SK-N-SH treated with all-trans-retinoic acid at 6 μM for 48 hours (cell line): ENCODE measurements around the gene LAPTM5.

ENCODE experiments used
- ATAC-seq: fragments of 200-7000 bp; cut with Tn5 transposase; 3 replicates; pipeline ENCODE4 v1.9.1; 2020; ENCODE audit warnings: mild to moderate bottlenecking, moderate library complexity
- BACH2 ChIP-seq: fragments of 250-450 bp; sonication (Bioruptor Pico); IDR thresholded peaks from 2 replicates; pipeline ENCODE4 v1.9.0; 2021; ENCODE audit warnings: mild to moderate bottlenecking, borderline replicate concordance
- CSDC2 ChIP-seq: fragments of 250-450 bp; sonication (Bioruptor Pico); IDR thresholded peaks from 2 replicates; pipeline ENCODE4 v1.5.0; 2020; ENCODE audit warnings: mild to moderate bottlenecking, moderate library complexity
- ESRRG ChIP-seq: fragments of 250-450 bp; sonication (Bioruptor Pico); IDR thresholded peaks from 2 replicates; pipeline ENCODE4 v1.6.1; 2021; ENCODE audit warnings: mild to moderate bottlenecking
- GLIS3 ChIP-seq: fragments of 250-450 bp; sonication (Bioruptor Pico); IDR thresholded peaks from 2 replicates; pipeline ENCODE4 v1.5.0; 2020; ENCODE audit warnings: mild to moderate bottlenecking, moderate library complexity
- ISL1 ChIP-seq: fragments of 250-450 bp; sonication (Bioruptor Pico); IDR thresholded peaks from 2 replicates; pipeline ENCODE4 v2.1.2; 2022; ENCODE audit warnings: mild to moderate bottlenecking, moderate library complexity
- OSR1 ChIP-seq: fragments of 250-450 bp; sonication (Bioruptor Pico); IDR thresholded peaks from 2 replicates; pipeline ENCODE4 v1.8.0; 2022; ENCODE audit warnings: moderate library complexity, mild to moderate bottlenecking, inconsistent platforms
- PPARA ChIP-seq: fragments of 250-450 bp; sonication (Bioruptor Pico); IDR thresholded peaks from 2 replicates; pipeline ENCODE4 v1.5.0; 2020; ENCODE audit warnings: mild to moderate bottlenecking, borderline replicate concordance
- RARB ChIP-seq: fragments of 250-450 bp; sonication (Bioruptor Pico); IDR thresholded peaks from 2 replicates; pipeline ENCODE4 v1.8.0; 2021; ENCODE audit warnings: mild to moderate bottlenecking, moderate library complexity
- SNAI2 ChIP-seq: fragments of 250-450 bp; sonication (Bioruptor Pico); IDR thresholded peaks from 2 replicates; pipeline ENCODE4 v1.5.0; 2020; ENCODE audit warnings: mild to moderate bottlenecking, moderate library complexity
- TCF4 ChIP-seq: fragments of 250-450 bp; sonication (Bioruptor Pico); IDR thresholded peaks from 2 replicates; pipeline ENCODE4 v1.8.0; 2021; ENCODE audit warnings: mild to moderate bottlenecking, moderate library complexity, borderline replicate concordance
- TOX ChIP-seq: fragments of 250-450 bp; sonication (Bioruptor Pico); IDR thresholded peaks from 2 replicates; pipeline ENCODE4 v1.8.0; 2021; ENCODE audit warnings: mild to moderate bottlenecking, moderate library complexity, borderline replicate concordance
- ZC3H10 ChIP-seq: fragments of 250-450 bp; sonication (Bioruptor Pico); IDR thresholded peaks from 2 replicates; pipeline ENCODE4 v1.5.1; 2021; ENCODE audit warnings: mild to moderate bottlenecking, moderate library complexity
- ZFP3 ChIP-seq: fragments of 250-450 bp; sonication (Bioruptor Pico); IDR thresholded peaks from 2 replicates; pipeline ENCODE4 v1.5.0; 2020; ENCODE audit warnings: mild to moderate bottlenecking, moderate library complexity
- ZFP30 ChIP-seq: fragments of 450-650 bp; formaldehyde crosslinking; IDR thresholded peaks from 2 replicates; pipeline ENCODE4 v1.5.0; 2022; ENCODE audit warnings: mild to moderate bottlenecking, moderate library complexity
- ZNF565 ChIP-seq: fragments of 450-650 bp; formaldehyde crosslinking; conservative IDR thresholded peaks from 2 replicates; pipeline ENCODE4 v1.5.0; 2020; ENCODE audit warnings: low read depth, mild to moderate bottlenecking, moderate library complexity
- ZNF70 ChIP-seq: fragments of 450-650 bp; formaldehyde crosslinking; IDR thresholded peaks from 2 replicates; pipeline ENCODE4 v1.5.0; 2020; ENCODE audit warnings: mild to moderate bottlenecking, moderate library complexity
- ZNF8 ChIP-seq: fragments of 450-650 bp; formaldehyde crosslinking; IDR thresholded peaks from 2 replicates; pipeline ENCODE4 v1.5.0; 2020; ENCODE audit warnings: mild to moderate bottlenecking, moderate library complexity
- TF ChIP-seq, protein P1 (sequence below): fragments of 250-450 bp; sonication (Bioruptor Pico); IDR thresholded peaks from 2 replicates; pipeline ENCODE4 v1.5.1; 2020; ENCODE audit warnings: low read depth, mild to moderate bottlenecking, moderate library complexity
- TF ChIP-seq, protein P2 (sequence below): fragments of 250-450 bp; sonication (Bioruptor Pico); IDR thresholded peaks from 2 replicates; pipeline ENCODE4 v1.8.0; 2020; ENCODE audit warnings: mild to moderate bottlenecking, moderate library complexity, borderline replicate concordance
- TF ChIP-seq, protein P3 (sequence below): fragments of 250-450 bp; sonication (Bioruptor Pico); IDR thresholded peaks from 2 replicates; pipeline ENCODE4 v1.5.1; 2021; ENCODE audit warnings: mild to moderate bottlenecking, moderate library complexity
- TF ChIP-seq, protein P4 (sequence below): fragments of 250-450 bp; sonication (Bioruptor Pico); IDR thresholded peaks from 2 replicates; pipeline ENCODE4 v1.5.0; 2020; ENCODE audit warnings: mild to moderate bottlenecking, moderate library complexity

Gene LAPTM5

DNA sequence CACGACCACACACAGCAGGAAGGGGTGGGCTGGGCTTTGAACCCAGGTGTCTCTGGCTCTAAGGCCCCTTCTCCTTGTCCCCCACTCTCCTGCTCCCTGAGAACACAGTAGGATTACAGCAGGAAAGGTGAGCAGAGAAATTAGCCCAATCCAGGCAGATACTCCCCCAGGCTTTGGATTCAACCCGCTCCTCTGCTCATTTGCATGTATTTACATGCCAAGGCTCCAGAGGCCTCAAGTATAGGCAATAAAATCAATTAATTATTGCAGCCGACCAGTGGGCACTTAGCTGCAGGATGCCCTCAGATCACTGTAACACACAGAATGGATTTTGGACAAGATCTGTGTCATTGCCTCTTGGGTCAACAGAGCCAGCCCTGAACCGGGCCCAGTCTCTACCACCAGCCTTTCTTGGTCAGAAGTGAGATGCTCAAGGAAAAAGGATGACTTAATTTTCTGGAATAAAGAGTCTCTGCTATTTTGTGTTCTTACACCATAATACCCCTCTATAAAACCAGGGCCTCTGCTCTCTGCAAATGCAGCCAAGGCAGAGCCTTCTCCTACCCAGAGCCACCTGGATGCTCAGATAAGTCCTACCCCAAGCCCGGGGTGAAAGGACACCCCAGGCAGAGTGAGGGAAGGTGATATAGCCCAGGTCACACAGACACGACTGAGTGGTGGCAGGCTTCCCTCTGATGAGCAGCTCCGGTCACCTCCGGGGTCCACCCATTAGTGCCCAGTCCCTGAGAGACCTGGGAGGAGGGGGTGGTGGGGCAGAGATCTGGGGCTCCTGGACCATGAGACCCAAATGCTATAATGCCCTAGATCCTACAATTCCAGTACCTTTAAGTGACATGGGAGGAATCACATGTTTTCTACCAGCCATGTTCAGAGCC, 63.0 kb downstream of the LAPTM5 start:
- TF ChIP-seq ZC3H10 (CRISPR knock-in tag) (no peak), SNAI2 (no peak), PPARA (CRISPR knock-in tag) (no peak), ZNF8 (CRISPR knock-in tag) (no peak), TCF4 (no peak), ZNF565 (CRISPR knock-in tag) (no peak), GLIS3 (CRISPR knock-in tag) (no peak), RARB (CRISPR knock-in tag) (no peak), ISL1 (CRISPR knock-in tag) (no peak), OSR1 (CRISPR knock-in tag) (no peak), ZFP3 (no peak), ESRRG (CRISPR knock-in tag) (no peak), BACH2 (CRISPR knock-in tag) (no peak)
- TF ChIP-seq, protein P1, sequence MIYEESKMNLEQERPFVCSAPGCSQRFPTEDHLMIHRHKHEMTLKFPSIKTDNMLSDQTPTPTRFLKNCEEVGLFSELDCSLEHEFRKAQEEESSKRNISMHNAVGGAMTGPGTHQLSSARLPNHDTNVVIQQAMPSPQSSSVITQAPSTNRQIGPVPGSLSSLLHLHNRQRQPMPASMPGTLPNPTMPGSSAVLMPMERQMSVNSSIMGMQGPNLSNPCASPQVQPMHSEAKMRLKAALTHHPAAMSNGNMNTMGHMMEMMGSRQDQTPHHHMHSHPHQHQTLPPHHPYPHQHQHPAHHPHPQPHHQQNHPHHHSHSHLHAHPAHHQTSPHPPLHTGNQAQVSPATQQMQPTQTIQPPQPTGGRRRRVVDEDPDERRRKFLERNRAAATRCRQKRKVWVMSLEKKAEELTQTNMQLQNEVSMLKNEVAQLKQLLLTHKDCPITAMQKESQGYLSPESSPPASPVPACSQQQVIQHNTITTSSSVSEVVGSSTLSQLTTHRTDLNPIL = no peak
- TF ChIP-seq, protein P2, sequence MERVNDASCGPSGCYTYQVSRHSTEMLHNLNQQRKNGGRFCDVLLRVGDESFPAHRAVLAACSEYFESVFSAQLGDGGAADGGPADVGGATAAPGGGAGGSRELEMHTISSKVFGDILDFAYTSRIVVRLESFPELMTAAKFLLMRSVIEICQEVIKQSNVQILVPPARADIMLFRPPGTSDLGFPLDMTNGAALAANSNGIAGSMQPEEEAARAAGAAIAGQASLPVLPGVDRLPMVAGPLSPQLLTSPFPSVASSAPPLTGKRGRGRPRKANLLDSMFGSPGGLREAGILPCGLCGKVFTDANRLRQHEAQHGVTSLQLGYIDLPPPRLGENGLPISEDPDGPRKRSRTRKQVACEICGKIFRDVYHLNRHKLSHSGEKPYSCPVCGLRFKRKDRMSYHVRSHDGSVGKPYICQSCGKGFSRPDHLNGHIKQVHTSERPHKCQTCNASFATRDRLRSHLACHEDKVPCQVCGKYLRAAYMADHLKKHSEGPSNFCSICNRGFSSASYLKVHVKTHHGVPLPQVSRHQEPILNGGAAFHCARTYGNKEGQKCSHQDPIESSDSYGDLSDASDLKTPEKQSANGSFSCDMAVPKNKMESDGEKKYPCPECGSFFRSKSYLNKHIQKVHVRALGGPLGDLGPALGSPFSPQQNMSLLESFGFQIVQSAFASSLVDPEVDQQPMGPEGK (CRISPR knock-in tag) = no peak
- TF ChIP-seq, protein P3, sequence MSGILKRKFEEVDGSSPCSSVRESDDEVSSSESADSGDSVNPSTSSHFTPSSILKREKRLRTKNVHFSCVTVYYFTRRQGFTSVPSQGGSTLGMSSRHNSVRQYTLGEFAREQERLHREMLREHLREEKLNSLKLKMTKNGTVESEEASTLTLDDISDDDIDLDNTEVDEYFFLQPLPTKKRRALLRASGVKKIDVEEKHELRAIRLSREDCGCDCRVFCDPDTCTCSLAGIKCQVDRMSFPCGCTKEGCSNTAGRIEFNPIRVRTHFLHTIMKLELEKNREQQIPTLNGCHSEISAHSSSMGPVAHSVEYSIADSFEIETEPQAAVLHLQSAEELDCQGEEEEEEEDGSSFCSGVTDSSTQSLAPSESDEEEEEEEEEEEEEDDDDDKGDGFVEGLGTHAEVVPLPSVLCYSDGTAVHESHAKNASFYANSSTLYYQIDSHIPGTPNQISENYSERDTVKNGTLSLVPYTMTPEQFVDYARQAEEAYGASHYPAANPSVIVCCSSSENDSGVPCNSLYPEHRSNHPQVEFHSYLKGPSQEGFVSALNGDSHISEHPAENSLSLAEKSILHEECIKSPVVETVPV (CRISPR knock-in tag) = no peak
- ATAC-seq = no peak

DNA sequence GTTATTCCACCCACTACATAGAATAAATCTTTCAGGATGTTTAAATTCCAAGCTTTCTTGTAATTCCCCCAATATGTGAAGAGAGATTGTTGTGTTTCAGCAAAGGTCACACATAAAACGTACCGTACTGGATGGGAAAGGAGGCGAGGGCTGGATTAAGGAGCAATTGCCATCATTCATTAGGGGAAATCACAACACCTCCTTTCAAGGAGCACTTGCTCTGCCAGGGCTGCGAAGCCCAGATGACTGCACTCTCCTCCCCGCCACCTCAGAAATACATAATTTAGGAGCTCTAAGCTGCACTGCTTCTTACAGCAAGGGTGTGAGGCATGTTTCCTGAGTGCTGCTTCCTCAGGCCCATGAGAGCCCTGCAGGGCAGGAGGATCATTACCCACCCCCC, 63.8 kb downstream of the LAPTM5 start:
- no peak for ATAC-seq
- no peak for TF ChIP-seq TOX
- no peak for TF ChIP-seq ZFP30 (CRISPR knock-in tag)
- TF ChIP-seq RARB (CRISPR knock-in tag) = no peak
- no peak for TF ChIP-seq ESRRG (CRISPR knock-in tag)
- TF ChIP-seq CSDC2 (CRISPR knock-in tag) = no peak

DNA sequence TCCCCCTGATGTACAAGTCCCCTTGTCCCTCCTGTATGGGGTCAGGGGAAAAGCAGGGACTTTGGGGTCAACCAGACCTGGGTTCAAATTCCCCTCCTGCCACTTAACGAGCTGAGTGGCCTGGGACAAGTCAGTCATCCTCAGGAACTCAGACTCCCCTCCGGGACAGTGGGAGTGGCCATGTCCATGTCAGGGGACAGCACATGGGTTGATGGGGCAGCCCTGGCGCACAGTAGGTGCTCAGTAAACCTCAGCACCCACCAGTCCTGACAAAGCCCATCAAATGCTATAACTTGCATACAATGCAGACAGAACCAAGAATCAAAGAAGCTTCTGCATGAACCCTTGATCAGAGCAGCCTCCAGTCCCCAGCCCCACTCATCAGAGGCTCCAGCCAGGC, 64.2 kb downstream of the LAPTM5 start:
- no peak for ATAC-seq
- TF ChIP-seq ESRRG (CRISPR knock-in tag) (no peak), ZNF70 (CRISPR knock-in tag) (no peak), BACH2 (CRISPR knock-in tag) (no peak), CSDC2 (CRISPR knock-in tag) (no peak), ZNF565 (CRISPR knock-in tag) (no peak), ZFP3 (no peak), ZNF8 (CRISPR knock-in tag) (no peak), ZFP30 (CRISPR knock-in tag) (no peak), RARB (CRISPR knock-in tag) (no peak), ZC3H10 (CRISPR knock-in tag) (no peak), SNAI2 (no peak), OSR1 (CRISPR knock-in tag) (no peak)
- TF ChIP-seq, protein P4, sequence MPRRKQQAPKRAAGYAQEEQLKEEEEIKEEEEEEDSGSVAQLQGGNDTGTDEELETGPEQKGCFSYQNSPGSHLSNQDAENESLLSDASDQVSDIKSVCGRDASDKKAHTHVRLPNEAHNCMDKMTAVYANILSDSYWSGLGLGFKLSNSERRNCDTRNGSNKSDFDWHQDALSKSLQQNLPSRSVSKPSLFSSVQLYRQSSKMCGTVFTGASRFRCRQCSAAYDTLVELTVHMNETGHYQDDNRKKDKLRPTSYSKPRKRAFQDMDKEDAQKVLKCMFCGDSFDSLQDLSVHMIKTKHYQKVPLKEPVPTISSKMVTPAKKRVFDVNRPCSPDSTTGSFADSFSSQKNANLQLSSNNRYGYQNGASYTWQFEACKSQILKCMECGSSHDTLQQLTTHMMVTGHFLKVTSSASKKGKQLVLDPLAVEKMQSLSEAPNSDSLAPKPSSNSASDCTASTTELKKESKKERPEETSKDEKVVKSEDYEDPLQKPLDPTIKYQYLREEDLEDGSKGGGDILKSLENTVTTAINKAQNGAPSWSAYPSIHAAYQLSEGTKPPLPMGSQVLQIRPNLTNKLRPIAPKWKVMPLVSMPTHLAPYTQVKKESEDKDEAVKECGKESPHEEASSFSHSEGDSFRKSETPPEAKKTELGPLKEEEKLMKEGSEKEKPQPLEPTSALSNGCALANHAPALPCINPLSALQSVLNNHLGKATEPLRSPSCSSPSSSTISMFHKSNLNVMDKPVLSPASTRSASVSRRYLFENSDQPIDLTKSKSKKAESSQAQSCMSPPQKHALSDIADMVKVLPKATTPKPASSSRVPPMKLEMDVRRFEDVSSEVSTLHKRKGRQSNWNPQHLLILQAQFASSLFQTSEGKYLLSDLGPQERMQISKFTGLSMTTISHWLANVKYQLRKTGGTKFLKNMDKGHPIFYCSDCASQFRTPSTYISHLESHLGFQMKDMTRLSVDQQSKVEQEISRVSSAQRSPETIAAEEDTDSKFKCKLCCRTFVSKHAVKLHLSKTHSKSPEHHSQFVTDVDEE (CRISPR knock-in tag) = no peak
- TF ChIP-seq, protein P1 = no peak
- TF ChIP-seq, all 23 proteins: peak for 0
